Measurements from ENCODE around the gene EMILIN1.
"Not testable (repeated sequence)": the region's sequence is repeated elsewhere in the genome, so short reads cannot be mapped to it uniquely, and the experiment has no call there.

The EMILIN1 gene

DNA sequence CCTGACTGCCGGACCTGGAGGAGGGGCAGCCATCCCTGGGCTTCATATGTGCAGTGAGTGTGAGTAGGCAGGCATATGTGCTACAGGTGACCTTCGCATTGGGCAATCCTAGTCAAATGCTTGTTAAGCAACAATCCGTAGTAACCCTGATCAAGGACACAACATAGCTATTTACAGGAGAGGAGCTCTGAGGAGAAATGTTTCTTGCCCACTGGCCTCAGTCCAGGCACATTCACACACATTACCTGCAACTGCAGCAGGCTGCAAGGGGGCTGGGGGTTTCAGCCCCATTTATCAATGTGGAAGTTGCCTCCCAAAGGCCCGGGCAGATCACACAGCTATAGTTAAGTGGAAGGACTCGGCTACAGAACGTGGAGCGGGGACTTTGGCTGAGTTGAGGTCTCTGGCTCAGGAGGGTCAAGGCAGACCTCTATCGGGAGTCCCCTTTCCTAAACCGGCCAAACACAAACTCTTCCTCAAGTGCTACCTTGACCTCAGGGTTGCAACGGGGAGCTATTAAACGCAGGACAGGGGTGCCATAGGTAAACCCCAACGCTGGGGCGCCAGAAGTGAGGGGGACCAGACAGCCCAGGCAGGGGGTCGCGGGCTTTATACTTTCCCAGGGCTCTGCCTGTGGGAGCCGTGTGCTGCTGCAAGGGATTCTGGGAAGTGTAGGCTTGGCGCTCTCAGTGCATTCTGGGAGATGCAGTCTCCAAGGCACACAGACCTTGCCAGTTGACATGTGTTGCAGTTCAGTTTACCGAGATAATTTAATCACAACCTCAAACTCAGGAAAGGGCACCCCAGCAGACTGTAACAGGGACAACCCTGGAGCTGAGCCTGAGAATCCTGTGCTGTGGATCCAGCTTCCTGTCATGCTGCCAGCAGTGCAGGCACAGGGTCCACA lies 17.6 kb downstream of the EMILIN1 start:
- peak in 1 of 2 experiments; percentile 37 for DNase-seq

DNA sequence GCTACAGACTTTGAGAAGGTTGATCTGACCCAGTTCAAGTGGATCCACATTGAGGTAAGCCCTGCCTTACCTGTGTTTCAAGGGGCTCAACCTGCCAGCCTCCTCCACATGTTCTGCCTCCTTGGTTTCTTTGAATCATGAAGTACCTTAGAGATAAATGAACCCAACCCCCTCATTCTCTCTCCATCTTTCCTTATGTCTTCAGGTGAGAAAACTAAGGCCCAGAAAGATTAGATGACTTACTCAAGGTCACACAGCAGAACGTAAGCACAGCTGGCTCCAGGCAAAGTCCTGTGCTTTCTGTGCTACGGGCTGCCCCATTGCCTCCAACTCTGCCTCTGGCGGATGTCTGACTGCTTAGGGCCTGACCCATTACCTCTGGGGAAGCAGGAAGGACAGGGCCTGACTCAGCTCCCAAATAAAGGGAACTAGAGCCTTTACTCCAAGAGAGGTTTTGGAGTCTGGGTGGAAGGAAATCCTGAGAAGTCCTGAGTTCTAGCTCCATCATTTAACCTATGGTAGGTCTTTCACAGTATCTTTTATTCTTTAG lies 18.4 kb downstream of the EMILIN1 start:
- no peak for DNase-seq

DNA sequence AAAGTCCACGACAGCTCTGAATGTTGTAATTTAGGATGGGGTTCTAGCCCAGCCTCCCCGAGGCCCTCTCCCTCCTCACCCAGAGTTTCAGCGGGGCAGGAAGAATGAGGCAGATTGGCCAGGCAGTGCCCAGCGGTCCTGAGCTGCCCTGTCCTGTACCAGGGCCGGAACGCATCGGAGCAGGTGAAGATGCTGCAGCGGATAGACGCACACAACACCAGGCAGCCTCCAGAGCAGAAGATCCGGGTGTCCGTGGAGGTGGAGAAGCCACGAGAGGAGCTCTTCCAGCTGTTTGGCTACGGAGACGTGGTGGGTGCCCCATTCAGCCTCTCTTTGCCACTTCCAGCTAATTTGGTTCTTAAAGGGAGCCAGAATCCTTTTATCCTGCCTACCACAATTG lies 18.9 kb downstream of the EMILIN1 start:
- no peak for DNase-seq

DNA sequence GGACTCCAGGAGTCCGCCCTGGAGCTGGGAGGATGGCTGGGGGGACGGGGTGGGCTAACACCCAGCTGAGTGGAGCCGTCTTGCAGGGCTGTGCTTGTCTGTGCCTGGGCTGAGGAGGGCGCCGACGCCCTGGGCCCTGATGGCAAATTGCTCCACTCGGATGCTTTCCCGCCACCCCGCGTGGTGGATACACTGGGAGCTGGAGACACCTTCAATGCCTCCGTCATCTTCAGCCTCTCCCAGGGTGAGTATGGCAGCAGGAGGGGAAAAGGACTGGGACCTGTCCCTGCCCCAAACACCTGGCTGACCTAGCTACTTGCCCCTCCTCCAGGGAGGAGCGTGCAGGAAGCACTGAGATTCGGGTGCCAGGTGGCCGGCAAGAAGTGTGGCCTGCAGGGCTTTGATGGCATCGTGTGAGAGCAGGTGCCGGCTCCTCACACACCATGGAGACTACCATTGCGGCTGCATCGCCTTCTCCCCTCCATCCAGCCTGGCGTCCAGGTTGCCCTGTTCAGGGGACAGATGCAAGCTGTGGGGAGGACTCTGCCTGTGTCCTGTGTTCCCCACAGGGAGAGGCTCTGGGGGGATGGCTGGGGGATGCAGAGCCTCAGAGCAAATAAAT lies 21.0 kb downstream of the EMILIN1 start:
- DNase-seq, result no peak

DNA sequence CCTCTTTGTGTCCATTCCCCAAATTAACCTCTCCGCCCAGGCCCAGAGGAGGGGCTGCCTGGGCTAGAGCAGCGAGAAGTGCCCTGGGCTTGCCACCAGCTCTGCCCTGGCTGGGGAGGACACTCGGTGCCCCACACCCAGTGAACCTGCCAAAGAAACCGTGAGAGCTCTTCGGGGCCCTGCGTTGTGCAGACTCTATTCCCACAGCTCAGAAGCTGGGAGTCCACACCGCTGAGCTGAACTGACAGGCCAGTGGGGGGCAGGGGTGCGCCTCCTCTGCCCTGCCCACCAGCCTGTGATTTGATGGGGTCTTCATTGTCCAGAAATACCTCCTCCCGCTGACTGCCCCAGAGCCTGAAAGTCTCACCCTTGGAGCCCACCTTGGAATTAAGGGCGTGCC lies 21.6 kb downstream of the EMILIN1 start:
- no peak for DNase-seq

DNA sequence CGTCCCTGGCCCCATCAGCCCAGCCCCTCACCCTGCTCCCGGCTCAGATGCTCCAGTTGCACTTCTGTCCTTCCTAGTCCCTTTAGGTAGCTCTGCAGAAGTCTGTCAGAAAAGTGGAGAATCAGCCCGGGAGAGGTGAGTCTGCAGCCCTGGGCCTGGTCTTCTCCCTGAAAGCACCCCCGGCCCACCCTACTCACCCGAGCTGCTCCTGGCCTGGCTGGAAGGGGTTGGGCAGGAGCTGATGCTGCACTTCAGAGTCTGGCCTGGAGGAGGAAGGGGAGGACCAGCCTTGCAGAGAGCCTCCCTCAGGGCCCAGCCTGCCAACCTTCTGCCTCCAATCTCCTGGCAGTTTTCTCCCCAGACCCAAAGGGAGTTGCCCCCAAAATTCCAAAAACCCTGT lies 23.9 kb downstream of the EMILIN1 start:
- DNase-seq, result no peak

DNA sequence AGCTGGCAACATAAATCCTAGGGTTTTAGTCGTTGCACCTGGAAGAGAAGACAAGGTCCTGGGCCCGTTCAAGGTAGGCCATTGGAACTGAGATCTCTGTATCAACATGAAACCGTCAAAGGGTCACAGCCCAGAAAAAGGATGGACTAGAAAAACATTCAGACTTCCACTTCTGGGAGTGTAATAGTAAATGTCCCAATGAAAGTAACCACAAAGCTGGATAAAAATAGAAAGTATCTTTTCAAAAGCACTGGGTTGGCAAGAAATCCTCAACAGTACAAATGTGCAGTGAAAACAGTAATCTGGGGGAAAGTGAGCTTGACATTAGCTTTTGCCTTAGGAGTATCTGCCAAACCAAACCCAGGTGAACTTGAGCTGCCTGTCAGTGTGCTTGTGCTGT lies 27.6 kb downstream of the EMILIN1 start:
- no peak for DNase-seq

DNA sequence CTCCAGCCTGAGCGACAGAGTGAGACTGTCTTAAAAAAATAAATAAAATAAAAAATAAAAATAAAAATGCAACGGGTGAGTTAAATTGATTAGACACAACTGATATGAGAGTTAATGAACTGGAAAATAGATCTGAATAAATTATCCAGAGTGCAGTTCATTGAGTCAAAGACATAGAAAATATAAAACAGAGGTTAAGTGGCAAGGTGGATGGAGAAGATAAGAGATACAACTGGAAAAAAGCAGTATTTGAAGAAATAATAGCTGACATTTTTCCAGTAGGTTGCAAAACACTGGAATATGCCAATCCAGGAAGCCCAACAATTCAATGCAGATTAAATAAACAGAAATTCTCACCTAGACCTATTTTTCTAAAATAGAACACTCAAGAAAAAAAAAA lies 29.8 kb downstream of the EMILIN1 start:
- DNase-seq, result no peak

DNA sequence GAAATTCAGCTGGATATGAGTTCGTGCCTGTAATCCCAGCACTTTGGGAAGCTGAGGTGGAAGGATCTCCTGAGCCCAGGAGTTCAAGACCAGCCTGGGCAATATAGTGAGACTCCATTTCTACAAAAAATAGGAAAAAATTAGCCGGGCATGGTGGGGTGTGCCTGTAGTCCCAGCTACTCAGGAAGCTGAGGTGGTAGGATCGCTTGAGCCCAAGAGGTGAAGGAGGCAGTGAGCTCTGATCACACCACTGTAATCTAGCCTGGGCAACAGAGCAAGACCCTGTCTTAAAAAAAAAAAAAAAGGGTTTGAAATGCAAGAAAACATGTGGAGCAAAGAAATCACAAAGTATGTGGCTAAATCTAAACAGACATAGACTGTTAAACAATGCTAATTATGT lies 30.7 kb downstream of the EMILIN1 start:
- no peak for DNase-seq

DNA sequence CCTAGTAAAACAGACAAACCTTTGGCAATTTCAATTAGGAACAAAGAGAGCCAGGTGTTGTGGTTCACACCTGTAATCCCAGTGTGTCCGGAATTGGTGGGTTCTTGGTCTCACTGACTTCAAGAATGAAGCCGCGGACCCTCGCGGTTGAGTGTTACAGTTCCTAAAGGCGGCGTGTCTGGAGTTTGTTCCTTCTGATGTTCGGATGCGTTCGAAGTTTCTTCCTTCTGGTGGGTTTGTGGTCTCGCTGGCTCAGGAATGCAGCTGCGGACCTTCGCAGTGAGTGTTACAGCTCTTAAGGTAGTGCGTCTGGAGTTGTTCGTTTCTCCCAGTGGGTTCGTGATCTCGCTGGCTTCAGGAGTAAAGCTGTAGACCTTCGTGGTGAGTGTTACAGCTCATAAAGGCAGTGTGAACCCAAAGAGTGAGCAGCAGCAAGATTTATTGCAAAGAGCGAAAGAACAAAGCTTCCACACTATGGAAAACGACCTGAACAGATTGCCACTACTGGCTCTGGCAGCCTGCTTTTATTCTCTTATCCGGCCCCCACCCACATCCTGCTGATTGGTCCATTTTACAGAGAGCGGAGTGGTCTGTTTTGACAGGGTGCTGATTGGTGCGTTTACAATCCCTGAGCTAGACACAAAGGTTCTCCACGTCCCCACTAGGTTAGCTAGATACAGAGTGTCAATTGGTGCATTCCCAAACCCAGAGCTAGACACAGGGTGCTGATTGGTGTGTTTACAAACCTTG lies 32.4 kb downstream of the EMILIN1 start:
- not testable (repeated sequence) for DNase-seq

DNA sequence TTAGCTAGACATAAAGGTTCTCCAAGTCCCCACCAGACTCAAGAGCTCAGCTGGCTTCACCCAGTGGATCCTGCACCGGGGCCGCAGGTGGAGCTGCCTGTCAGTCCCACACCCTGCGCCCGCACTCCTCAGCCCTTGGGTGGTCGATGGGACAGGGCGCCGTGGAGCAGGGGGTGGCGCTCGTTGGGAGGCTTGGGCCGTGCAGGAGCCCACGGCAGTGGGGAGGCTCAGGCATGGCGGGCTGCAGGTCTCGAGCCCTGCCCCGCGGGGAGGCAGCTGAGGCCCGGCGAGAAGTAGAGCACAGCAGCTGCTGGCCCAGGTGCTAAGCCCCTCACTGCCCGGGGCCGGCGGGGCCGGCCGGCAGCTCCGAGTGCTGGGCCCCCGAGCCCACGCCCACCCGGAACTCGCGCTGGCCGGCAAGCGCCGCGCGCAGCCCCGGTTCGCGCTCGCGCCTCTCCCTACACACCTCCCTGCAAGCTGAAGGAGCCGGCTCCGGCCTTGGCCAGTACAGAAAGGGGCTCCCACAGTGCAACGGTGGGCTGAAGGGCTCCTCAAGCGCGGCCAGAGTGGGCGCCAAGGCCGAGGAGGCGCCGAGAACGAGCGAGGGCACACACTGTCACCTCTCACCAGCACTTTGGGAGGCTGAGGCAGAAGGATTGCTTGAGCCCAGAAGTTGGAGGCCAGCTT lies 33.1 kb downstream of the EMILIN1 start:
- DNase-seq, result not testable (repeated sequence)

DNA sequence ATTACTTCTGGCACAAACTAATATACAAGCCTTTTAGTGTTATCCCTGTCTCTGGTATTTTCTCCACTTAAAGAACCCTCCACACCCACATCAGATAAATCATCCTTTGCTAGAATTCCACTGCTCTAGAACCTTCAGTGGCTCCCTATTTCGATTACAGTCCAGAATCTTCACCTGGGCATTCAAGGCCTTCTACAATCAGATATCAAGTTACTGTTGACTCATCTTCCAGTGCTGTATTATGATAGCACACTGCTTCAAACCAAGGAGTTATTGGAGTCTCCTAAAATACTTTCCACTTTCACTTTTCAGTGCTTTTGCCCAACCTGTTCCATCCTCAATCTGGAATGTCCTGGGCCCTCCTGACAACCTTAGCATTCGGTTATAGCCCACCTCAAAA lies 37.1 kb downstream of the EMILIN1 start:
- DNase-seq, result no peak

DNA sequence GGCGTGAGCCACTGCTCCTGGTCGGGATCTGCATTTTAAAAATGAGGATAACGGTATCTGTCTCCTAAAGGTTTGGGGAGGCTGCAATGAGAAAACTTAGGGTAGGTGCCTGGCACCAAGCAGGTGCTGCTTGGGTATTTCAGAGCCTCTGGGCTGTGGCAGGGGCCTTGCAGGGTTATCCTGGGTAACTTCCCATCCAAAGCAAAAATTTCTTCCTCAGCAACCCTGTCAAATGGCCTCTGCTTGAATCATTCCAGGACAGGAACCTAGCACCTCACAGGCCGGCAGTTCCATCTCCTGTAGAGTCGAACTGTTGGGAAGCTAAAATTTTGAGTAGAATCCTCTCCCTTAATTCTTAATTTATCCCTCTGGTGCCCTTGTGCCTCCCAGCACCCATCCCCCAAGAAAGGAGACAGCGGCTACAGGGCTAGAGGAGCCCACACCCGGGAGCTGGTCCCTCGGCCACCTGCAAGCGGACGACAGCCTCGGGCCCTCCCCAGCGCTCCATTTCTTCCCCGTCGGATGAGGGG lies 39.6 kb downstream of the EMILIN1 start:
- no peak for DNase-seq

DNA sequence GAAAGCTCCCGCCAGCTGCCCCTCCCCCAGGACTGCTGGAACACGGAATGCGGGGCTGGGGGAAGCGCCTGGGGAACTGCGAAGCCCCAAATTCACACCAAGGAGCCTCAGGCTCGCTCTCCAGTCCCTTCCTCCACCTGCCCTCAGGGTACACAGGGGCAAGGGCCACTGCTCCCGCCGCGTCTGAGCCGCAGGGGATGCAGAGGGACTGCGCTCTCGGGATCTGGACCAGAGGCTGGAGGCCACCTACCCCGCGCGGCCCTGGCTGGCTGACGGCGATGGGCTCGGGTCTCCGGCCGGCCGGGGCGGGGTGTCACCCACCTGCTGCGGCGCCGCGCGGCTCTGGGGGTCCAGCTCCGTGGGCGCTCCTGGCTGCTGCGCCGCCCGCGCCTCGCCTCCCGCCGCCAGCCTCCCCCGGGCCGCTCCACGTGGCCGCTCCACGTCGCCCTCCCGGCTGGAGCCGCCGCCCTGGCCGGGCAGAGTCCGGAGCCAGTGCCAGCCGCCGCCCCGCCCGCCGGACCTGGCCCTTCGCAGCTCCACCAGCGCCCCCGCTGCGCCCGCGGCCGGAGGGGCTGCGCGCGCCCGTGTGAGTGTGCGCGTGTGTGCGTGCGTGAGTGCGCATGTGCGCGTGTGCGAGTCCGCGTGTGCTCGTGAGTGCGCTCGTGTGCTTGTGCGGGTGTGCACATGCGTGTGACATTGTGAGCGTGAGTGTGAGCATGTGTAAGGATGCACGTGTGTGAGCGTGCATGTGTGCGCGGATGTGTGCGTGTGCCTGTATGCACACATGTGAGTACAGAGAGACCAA lies 40.3 kb downstream of the EMILIN1 start, which contains the start of gene CGREF1:
Gene CGREF1 (minus strand): TSS at position 604 of the 805 bp plus-strand sequence. CDS start 14,762 bp downstream, outside the sequence.
- DNase-seq, result no peak

DNA sequence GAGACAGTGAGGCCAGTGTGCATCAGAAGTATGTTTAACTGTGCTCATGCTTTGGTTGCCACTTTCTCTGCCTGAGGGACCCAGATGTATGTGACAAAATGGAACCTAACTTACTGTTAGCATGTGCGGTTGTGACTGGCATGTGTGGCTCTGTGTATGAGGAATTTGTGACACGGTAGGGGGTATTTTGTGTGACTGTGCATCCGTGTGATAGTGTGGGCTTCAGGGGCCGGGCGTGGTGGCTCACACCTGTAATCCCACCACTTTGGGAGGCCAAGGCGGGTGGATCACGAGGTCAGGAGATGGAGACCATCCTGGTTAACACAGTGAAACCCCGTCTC lies 40.9 kb downstream of the EMILIN1 start:
- not testable (repeated sequence) for DNase-seq

DNA sequence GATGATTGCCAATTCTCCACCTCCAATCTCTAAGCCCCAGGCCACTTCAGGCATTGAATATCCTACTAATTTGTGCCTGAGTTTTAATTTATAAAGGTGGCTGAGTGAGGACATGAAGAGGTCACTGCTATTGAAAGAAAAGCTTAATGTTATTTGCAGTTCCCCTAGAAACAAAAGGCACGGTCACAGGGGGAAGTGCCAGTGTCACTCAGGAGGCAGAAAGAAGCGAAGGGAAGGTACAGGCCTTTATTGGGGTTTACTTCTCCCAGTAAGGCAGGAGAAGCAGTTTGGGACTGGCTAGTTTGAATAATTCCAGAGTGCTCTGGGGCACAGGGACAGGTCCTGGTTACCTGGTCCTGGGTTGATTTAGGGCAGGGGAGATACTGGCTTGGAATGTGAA lies 43.5 kb downstream of the EMILIN1 start:
- no peak for DNase-seq

DNA sequence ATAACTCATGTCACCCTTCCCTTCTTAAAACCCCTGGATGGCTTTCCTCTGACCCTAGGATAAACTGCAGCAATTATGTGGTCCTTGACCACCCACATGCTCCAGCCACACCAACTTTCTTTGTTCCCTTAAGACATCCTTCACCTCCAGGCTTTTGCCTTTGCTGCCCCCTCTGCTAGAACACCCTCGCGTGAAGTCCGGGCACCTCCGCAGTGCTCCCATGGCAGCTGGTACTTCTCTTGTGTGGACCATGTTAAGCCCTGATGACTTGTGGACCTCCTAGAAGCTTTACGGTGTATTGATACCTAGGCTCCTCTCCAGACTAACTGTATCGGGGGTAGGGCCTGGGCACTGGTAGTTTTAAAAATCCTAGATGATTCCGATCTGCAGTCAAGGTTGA lies 44.4 kb downstream of the EMILIN1 start:
- no peak for DNase-seq

DNA sequence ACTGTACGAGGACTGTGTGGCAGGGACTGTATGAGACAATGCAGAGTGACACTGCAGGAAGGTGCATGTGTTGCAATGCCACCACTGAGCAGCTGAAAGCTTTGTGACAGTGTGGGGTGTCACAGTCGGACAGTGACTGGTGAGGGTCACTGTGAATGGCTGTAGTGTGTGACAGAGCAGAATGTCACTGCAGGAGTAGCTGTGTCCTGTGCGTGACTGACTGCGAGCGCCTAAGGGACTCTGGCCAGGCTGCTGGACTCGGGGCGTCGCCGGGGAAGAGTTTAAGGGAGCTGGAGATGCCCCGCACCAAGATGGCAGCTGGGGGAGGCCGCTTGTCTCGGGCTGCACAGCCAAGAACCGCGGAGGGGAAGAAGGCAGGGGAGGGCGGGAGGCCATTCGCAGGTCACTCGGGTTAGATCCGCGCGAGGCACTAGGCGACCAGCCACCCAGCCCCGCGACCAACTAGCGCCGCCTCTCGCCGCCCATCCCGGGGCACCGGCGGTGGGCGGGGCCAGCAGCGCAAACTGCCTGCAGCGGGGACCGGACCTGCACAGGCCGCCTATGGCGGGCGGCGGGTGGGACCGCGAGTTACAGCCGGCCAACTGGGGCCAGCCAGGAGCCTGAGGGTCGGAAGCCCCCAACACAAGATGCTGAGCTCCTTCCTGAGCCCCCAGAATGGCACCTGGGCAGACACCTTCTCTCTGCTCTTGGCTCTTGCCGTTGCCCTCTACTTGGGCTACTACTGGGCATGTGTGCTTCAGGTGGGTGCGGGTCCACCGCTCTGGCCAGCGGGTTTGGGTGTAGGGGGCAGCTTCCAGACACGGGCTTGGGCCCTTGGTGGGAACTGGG lies 45.1 kb downstream of the EMILIN1 start, which contains the start of gene ABHD1:
Gene ABHD1 (plus strand): TSS at position 514 of the 849 bp plus-strand sequence. CDS start 134 bp downstream, at position 648.
- DNase-seq, result no peak

DNA sequence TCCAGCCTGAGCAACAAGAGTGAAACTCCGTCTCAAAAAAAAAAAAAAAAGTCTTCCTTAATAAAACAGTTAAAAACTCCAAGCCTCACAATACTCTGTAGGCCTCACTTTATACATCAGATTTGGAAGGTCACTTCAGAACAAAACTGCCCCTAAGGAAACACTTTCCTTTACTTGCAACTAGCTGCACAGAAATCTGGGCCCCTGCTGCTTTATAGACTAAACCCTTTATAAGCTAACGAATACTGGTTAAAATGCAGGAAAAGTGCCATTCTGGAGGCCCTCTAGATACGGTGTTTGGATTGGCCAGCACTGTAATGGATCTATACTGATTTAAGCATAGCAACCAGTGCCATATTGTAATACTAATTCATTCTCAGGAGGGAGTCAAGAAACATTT lies 46.7 kb downstream of the EMILIN1 start:
- DNase-seq, result no peak

DNA sequence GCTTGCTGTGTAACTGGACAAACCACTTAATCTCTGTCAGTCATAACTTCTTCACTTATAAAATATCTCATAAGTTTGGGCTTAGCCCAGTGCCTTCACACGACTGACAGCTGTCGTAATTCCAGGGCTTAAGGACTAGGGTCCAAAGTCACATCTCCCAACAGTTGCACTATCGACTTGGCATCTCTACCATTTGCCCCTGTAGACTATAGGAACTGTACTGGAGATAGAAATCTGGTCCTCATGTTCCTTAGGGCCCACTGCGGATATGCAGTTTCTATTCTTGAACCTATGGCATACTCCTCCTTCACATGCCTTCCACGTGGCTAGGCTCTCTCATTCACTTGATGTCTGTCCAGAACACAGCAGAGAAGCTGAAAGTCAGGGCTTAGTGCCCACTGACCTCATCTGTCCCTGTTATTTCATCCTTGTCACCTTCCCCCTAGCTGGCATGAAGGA lies 47.9 kb downstream of the EMILIN1 start:
- DNase-seq, result no peak
